Cardiac fibroblast (primary cell): Measurements from ENCODE around the gene SAPCD1.

ENCODE experiments used
- DNase-seq, 2 donors: peaks; one replicate each; pipeline versions ENCODE4 v3.0.0 to v3.0.0-alpha.2; 2010; ENCODE audit warnings: low read depth in 2 of 2
- H3K4me3 ChIP-seq, 2 donors: replicated peaks in 1 of 2; 1 replicate in 1 of 2; 2 replicates in 1 of 2; pipeline ENCODE4 v1.5.1; 2011; ENCODE audit warnings: low read depth in 2 of 2, low read length in 2 of 2, mild to moderate bottlenecking in 2 of 2, moderate library complexity in 1 of 2
- CTCF ChIP-seq: IDR thresholded peaks from one replicate; pipeline ENCODE4 v1.5.1; 2011; ENCODE audit warnings: low read depth, mild to moderate bottlenecking, low read length, inconsistent platforms

The SAPCD1 gene

GRCh38 chr6:31752739-31753319 lies 9.6 kb upstream of the SAPCD1 start:
- no peak overlapping the region for H3K4me3 ChIP-seq
- peak; percentile 53 to 91 for DNase-seq
- no peak for TF ChIP-seq CTCF

GRCh38 chr6:31758281-31758680 lies 4.2 kb upstream of the SAPCD1 start:
- no peak overlapping the region for H3K4me3 ChIP-seq
- no peak for TF ChIP-seq CTCF
- no peak for DNase-seq

- no peak for TF ChIP-seq CTCF
- no peak overlapping the region for H3K4me3 ChIP-seq
- DNase-seq = no peak
Observed at GRCh38 chr6:31760790-31761189, 1.7 kb upstream of the SAPCD1 start.

GRCh38 chr6:31761343-31761742 lies 1.1 kb upstream of the SAPCD1 start:
- no peak overlapping the region for H3K4me3 ChIP-seq
- no peak for TF ChIP-seq CTCF
- DNase-seq = no peak

- no peak for TF ChIP-seq CTCF
- no peak overlapping the region for H3K4me3 ChIP-seq
- DNase-seq = no peak
Observed at GRCh38 chr6:31762878-31763618, 592 bp downstream of the SAPCD1 start.

GRCh38 chr6:31763619-31763940 lies 1.1 kb downstream of the SAPCD1 start:
- H3K4me3 ChIP-seq = no peak overlapping the region
- peak; percentile 44 to 70 for DNase-seq
- TF ChIP-seq CTCF = no peak
